GM18861 (cell line): ENCODE data around the gene MN1.

ENCODE experiments used
- ATAC-seq: cut with Tn5 transposase; IDR thresholded peaks from one replicate; pipeline ENCODE4 v1.9.1; 2021; ENCODE audit not compliant: unreplicated experiment

Gene MN1

GRCh38 chr22:27786291-27786932 lies 15.1 kb downstream of the MN1 start:
- no peak for ATAC-seq

DNA sequence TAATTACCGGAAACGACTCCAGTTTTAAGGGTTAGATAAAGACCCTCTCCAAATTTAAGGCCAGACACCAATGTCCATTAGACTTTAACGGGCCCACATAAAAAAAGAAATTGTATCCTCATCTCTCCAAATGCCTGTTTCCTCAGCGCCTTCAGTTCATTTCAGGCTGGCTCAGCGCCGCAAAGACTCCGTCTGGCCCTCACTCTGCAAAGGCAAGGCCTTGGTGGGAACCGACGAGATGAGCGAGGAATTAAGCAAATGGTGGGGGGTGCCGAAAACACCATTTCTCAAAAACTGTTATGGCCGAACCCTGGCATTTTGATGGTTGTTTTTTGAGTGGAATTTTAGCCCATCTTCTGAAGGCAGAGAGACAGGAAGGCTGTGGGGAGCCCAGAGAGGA lies 15.7 kb downstream of the MN1 start:
- no peak for ATAC-seq

DNA sequence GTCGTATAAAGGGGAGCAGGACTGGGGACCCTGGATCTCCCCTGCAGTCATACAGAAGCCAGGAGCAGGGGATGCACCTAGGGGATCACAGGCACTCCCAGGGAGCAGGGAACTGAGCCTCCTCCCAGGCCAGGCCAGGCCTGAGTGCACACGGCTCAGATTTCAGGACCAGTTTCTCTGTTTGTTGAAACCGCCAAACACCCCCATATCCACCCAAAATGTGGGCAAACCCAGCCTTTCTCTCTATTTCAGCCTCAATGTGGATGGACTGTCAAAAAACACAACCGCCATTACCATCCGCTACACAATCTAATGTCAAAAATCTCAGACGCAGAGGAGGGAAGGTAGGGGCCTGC lies 17.5 kb downstream of the MN1 start:
- no peak for ATAC-seq

- no peak for ATAC-seq
Measured at GRCh38 chr22:27783436-27784119, 18.0 kb downstream of the MN1 start.

GRCh38 chr22:27782088-27782487 lies 19.5 kb downstream of the MN1 start:
- ATAC-seq = no peak

- ATAC-seq = no peak
Measured at GRCh38 chr22:27780161-27780575, 21.4 kb downstream of the MN1 start.

DNA sequence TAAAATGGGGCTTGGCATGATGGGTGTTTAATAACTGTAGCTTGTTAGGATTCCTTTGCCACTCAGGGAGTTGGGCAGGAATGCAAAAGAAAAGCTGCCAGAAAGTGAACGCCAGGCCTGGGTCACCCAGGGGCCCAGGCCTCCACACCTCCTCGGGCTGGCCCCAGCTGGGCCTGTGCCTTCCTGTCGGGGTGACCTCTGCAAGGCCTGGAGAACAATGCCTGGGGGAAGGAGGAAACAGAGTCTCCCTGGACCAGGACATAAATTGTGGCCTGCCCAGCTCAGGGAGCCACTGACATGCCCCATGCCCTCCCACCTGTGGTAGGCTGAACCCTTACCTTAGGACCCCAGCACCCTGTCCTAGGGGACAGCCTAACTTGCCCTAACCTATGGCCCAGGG lies 21.9 kb downstream of the MN1 start:
- ATAC-seq = no peak

DNA sequence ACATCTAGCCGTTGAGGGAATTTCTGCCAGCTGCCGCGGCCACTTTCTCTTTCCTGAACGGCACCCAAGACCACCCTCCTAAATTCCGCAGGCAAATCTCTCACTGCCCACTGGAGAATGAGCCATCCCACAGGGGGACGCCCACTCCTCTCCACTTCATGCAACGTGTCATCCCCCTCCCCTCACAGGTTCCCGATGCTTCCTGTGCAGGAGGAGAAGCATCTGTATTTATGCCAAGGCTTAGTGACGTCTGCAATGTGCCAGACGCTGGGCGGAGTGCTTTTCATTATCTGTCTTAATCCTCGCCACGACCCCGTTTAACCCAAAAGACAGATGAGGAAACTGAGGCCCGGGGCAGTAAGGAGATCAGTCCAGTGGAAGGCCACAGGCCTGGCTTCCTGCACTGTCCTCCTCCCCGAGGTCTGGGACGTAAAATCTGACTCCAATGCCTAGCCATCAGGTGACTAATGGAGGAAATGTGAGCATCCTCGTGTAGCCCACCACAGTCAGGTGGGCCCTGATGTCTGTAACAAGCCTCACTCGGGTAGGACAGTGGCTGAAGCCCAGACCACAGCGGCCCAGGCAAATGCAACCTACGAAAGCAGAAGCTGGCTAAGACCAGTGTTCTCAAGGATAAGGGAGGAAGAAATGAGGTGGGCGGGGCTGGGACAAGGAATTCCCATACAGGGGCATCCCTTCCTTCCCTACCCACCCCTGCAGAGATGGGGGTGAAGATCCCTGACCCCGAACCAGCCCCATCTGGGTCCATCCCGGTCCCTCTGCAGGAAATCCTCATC lies 23.1 kb downstream of the MN1 start:
- ATAC-seq = no peak

- no peak for ATAC-seq
Measured at GRCh38 chr22:27777128-27777527, 24.4 kb downstream of the MN1 start.

- ATAC-seq = no peak
Measured at GRCh38 chr22:27776650-27776958, 25.0 kb downstream of the MN1 start.

DNA sequence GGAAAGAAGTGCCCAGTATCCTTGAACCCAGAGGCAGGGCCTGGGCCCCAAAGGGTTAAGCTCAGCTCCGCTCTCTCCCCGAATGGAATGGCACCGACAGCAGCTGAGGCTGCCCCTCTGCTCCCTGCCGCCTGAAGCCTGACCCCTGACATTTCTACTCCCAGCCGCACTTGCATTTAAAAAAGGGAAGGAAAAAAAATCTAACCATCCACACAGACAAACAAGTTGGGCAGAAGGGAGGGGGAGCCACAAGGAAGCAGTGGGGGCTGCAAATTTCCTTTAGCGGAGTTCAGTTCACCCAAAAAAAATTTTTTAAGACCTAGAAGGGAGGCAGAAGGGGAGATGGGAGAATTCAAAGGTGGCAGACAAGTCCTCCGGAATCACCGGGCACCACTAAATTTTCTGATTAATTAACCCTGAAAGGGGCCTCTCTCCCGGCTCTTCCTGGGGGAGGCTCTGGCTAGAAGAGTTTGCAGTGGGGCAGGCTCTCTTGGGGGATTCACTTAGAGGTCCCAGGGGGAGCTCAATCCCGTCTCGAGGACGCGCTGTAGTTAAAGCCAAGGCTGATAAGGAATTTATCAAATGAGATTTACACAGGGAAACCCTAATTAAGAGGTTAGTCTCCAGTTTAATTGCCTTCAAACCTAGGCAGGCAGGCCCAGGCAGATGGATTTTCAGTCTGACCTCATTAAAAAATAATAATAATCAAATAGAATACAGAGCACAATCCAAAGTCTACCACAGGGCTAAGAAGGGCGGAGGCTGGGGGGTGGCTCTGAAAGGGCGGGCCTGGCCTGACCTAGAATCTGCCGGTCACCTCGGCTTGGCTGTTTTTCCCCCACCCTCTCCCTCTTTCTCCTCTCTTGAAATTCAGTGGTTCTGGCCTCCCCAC lies 25.6 kb downstream of the MN1 start:
- ATAC-seq = no peak

GRCh38 chr22:27775087-27775698 lies 26.4 kb downstream of the MN1 start:
- no peak for ATAC-seq

- no peak for ATAC-seq
Measured at GRCh38 chr22:27774200-27774599, 27.4 kb downstream of the MN1 start.

DNA sequence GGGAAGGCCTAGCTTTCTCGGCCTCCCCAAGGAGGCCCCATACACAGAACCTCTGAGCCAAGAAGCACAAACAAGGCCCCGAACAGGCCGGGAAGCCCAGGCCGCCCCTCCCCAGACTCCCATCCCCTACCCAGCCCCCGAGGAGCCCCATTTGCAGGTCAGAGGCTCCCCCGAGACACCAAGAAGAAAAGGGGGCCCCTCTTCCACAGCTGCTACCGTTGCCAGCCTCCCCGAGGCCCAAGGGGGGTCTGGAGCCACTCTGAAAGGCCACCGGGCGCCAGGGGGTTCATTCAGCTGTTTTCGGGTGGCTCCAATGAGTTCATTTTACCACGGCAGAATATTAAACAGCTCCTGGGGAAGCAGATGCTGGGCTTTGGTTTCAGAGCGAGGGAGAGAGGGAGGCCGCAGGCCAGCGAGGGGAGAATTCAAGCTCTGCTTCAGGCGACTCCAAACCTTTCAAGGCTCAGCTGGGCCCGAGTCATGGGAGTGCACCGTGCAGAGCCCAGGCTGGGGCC lies 28.5 kb downstream of the MN1 start:
- no peak for ATAC-seq

DNA sequence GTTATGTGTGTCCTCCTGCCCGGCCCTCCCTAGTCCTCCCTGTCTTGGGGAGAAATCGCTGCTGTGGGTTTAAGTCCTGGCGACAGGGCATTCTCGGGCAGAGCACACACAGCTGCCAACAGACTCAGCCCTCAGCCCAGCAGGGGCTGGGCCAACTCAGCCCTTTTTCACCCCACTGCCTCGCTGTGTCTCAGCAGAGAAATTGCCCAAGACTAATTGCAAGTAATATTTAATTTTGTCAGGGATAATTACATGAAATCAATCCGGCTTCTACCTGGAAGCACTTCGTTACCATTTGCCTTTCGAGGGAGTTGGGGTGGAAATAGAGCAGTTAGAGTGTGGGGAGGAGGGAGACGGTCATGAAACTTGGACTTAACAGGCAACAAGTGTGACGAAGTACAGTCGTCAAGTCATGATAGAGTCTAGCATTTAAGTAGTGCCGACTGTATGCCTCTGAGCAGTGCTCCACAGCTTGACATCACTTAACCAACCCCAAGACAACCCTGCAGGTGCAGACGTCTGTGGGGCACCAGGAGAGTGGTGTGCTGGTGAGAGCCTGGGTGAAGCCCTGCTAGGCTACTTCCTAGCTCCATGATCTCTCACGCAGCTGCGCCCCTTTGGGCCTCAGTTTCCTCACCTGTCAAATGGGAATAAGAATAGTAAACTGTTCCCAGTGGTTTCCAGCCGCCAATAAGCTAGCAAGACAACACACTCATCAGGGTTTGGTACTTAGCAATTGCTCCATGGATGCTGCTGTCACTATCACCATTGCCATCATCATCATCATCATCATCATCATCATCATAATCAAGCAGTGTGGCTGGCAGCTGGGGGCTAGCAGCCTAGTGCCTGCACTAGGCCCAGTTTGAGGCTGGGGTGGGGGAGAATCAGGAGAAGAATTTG lies 29.2 kb downstream of the MN1 start:
- no peak for ATAC-seq

- ATAC-seq = no peak
Measured at GRCh38 chr22:27771637-27772036, 29.9 kb downstream of the MN1 start.

DNA sequence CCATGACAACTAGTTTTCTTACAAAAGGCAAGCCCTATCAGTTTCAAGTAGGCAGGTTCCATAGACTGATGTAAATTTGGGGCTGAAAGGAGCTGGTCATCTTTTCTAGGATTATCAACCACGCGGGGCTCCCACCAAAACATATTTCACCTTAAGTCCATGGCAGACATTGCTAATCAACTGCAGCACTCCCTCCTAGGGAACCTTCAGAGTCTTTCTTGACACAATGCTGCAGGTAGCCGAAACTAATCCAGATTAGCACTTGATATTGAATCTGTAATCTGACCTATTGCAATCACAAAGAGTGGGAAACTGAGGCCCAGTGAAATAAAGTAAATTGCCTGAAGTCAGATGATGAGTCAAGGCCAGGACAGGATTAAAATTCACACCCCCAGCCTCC lies 32.5 kb downstream of the MN1 start:
- no peak for ATAC-seq

- ATAC-seq = no peak
Measured at GRCh38 chr22:27768027-27768653, 33.4 kb downstream of the MN1 start.

DNA sequence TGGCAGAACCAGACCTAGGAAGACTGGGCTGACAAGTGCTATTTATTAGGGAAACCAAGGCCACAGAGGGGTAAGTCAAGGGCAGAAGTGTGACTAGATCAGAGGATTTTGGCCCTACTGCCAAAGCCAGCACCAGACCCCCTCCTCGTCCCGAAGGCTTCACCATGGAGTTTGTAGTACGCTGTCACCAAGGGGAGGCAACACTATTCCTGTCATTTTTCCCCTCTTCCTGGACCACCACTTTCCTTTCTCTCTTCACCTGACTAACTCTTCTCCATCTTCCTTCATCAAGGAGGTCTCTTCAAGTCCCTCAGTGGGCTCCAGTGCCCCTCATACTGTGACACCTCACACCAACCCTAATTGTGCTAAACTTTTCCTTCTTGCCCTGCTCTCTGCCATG lies 34.9 kb downstream of the MN1 start:
- ATAC-seq = no peak
